ENCODE measurements around the gene OR8J3.

OR8J3 gene

GRCh38 chr11:56140151-56140661, at the start of gene OR8J3:
TSS of gene OR8J3 (minus strand) at chr11:56140201. CDS start at chr11:56137718, 2,483 bp downstream.
- no peak within 1 kb of the TSS for H3K4me3 ChIP-seq (ENCODE audit: control insufficient read depth, low read depth, low read length)
- TF ChIP-seq CTCF (conservative IDR thresholded peaks at IDR 0.05; ENCODE audit: control insufficient read depth, insufficient read depth, low read depth, low read length), result no peak
- no peak for DNase-seq (ENCODE audit: low read depth)

GRCh38 chr11:56188602-56189001, 48.6 kb upstream of the OR8J3 start:
- DNase-seq (ENCODE audit: low read depth), result no peak
- no peak overlapping the region for H3K4me3 ChIP-seq (ENCODE audit: control insufficient read depth, low read depth, low read length)
- no peak for TF ChIP-seq CTCF (conservative IDR thresholded peaks at IDR 0.05; ENCODE audit: control insufficient read depth, insufficient read depth, low read depth, low read length)

- no peak overlapping the region for H3K4me3 ChIP-seq (ENCODE audit: control insufficient read depth, low read depth, low read length)
- DNase-seq (ENCODE audit: low read depth), result no peak
- no peak for TF ChIP-seq CTCF (conservative IDR thresholded peaks at IDR 0.05; ENCODE audit: control insufficient read depth, insufficient read depth, low read depth, low read length)
Measured at GRCh38 chr11:56183459-56183858, 43.5 kb upstream of the OR8J3 start.

- H3K4me3 ChIP-seq (ENCODE audit: control insufficient read depth, low read depth, low read length), result no peak within 1 kb of the TSS
- no peak for TF ChIP-seq CTCF (conservative IDR thresholded peaks at IDR 0.05; ENCODE audit: control insufficient read depth, insufficient read depth, low read depth, low read length)
- DNase-seq (ENCODE audit: low read depth), result no peak
Measured at GRCh38 chr11:56176318-56176717, 36.3 kb upstream of the OR8J3 start, which contains the start of gene OR5J2. TSS of gene OR5J2 (plus strand) at chr11:56176618. CDS start at chr11:56176618, 0 bp downstream.

GRCh38 chr11:56172256-56172830, 32.3 kb upstream of the OR8J3 start:
- DNase-seq (ENCODE audit: low read depth), result no peak
- H3K4me3 ChIP-seq (ENCODE audit: control insufficient read depth, low read depth, low read length), result no peak overlapping the region
- TF ChIP-seq CTCF (conservative IDR thresholded peaks at IDR 0.05; ENCODE audit: control insufficient read depth, insufficient read depth, low read depth, low read length), result no peak

GRCh38 chr11:56163804-56164203, 23.8 kb upstream of the OR8J3 start:
- DNase-seq (ENCODE audit: low read depth), result no peak
- TF ChIP-seq CTCF (conservative IDR thresholded peaks at IDR 0.05; ENCODE audit: control insufficient read depth, insufficient read depth, low read depth, low read length), result no peak
- no peak overlapping the region for H3K4me3 ChIP-seq (ENCODE audit: control insufficient read depth, low read depth, low read length)
